H9 (cell line): Measurements from ENCODE around the gene ABHD4. TPM values are rescaled to one million over a fixed set of nuclear protein-coding genes. Genes with fewer than 3 reads are reported as not detected.
A peak's percentile ranks its signal among the peaks of the same experiment; 100 is the strongest.

Source experiments
- DNase-seq: peaks from one replicate; pipeline ENCODE4 v3.0.0-alpha.2; 2017
- H2AFZ ChIP-seq: one replicate; pipeline ENCODE4 v1.6.1; 2013; ENCODE audit warnings: mild to moderate bottlenecking, low read length, control low read depth, moderate library complexity
- H2AK5ac ChIP-seq: 2 replicates; pipeline ENCODE4 v1.6.1; 2013; ENCODE audit warnings: low read length, control low read depth, mixed read lengths; ENCODE audit not compliant: insufficient read length
- H2BK120ac ChIP-seq: one replicate; pipeline ENCODE4 v1.6.1; 2013; ENCODE audit warnings: low read depth, mild to moderate bottlenecking, low read length, control low read depth, inconsistent platforms; ENCODE audit not compliant: poor library complexity, severe bottlenecking
- H2BK12ac ChIP-seq: 2 replicates; pipeline ENCODE4 v1.6.1; 2013; ENCODE audit warnings: low read length, control low read depth, mixed read lengths, low read depth; ENCODE audit not compliant: insufficient read length
- H2BK15ac ChIP-seq: 2 replicates; pipeline ENCODE4 v1.6.1; 2013; ENCODE audit warnings: low read depth, low read length, control low read depth
- H2BK20ac ChIP-seq: one replicate; pipeline ENCODE4 v1.6.1; 2013; ENCODE audit warnings: low read depth, mild to moderate bottlenecking, low read length, control low read depth, inconsistent platforms; ENCODE audit not compliant: poor library complexity, severe bottlenecking
- H2BK5ac ChIP-seq: 2 replicates; pipeline ENCODE4 v1.6.1; 2013; ENCODE audit warnings: low read length, control low read depth, mixed read lengths; ENCODE audit not compliant: insufficient read length
- H3K14ac ChIP-seq: 2 replicates; pipeline ENCODE4 v1.6.1; 2013; ENCODE audit warnings: low read length, control low read depth; ENCODE audit not compliant: insufficient read depth
- H3K18ac ChIP-seq: 2 replicates; pipeline ENCODE4 v1.6.1; 2013; ENCODE audit warnings: low read depth, mild to moderate bottlenecking, mixed read lengths, low read length, control low read depth; ENCODE audit not compliant: insufficient read length
- H3K23ac ChIP-seq: 2 replicates; pipeline ENCODE4 v1.6.1; 2013; ENCODE audit warnings: low read length, control low read depth, mixed read lengths, low read depth; ENCODE audit not compliant: insufficient read length
- H3K23me2 ChIP-seq: 2 replicates; pipeline ENCODE4 v1.6.1; 2013; ENCODE audit warnings: low read depth, mild to moderate bottlenecking, mixed read lengths, low read length, control low read depth; ENCODE audit not compliant: insufficient read length, poor library complexity, severe bottlenecking
- H3K27ac ChIP-seq: 2 replicates; pipeline ENCODE4 v1.5.1; 2013; ENCODE audit warnings: low read length, control low read depth, mixed read lengths, low read depth; ENCODE audit not compliant: insufficient read length
- H3K27me3 ChIP-seq: 2 replicates; pipeline ENCODE4 v1.6.1; 2013; ENCODE audit warnings: low read length, control low read depth, inconsistent platforms; ENCODE audit not compliant: insufficient read depth
- H3K4ac ChIP-seq: 2 replicates; pipeline ENCODE4 v1.6.1; 2013; ENCODE audit warnings: low read depth, mild to moderate bottlenecking, control low read depth, inconsistent platforms, low read length, moderate library complexity
- H3K4me1 ChIP-seq: 2 replicates; pipeline ENCODE4 v1.6.1; 2013; ENCODE audit warnings: low read length, control low read depth, inconsistent platforms; ENCODE audit not compliant: insufficient read depth
- H3K4me2 ChIP-seq: 2 replicates; pipeline ENCODE4 v1.6.1; 2013; ENCODE audit warnings: low read length, control low read depth, mixed read lengths; ENCODE audit not compliant: insufficient read length, insufficient read depth
- H3K56ac ChIP-seq: 2 replicates; pipeline ENCODE4 v1.6.1; 2013; ENCODE audit warnings: low read depth, mild to moderate bottlenecking, mixed read lengths, low read length, control low read depth; ENCODE audit not compliant: insufficient read length
- H3K79me1 ChIP-seq: 2 replicates; pipeline ENCODE4 v1.6.1; 2013; ENCODE audit warnings: low read depth, mild to moderate bottlenecking, moderate library complexity, low read length, control low read depth, inconsistent platforms; ENCODE audit not compliant: insufficient read depth, poor library complexity, severe bottlenecking
- H3K79me2 ChIP-seq: 2 replicates; pipeline ENCODE4 v1.6.1; 2013; ENCODE audit warnings: low read length, control low read depth, inconsistent platforms; ENCODE audit not compliant: insufficient read depth
- H3K9ac ChIP-seq: 2 replicates; pipeline ENCODE4 v1.6.1; 2013; ENCODE audit warnings: low read length, control low read depth, mixed read lengths; ENCODE audit not compliant: insufficient read length; ENCODE audit errors: extremely low read depth
- H3K9me3 ChIP-seq: one replicate; pipeline ENCODE4 v1.6.1; 2013; ENCODE audit warnings: low read depth, low read length, inconsistent platforms; ENCODE audit not compliant: control insufficient read depth
- H3T11ph ChIP-seq: one replicate; pipeline ENCODE4 v1.6.1; 2013; ENCODE audit warnings: mild to moderate bottlenecking, low read length, control low read depth, inconsistent platforms
- H4K20me1 ChIP-seq: one replicate; pipeline ENCODE4 v1.6.1; 2013; ENCODE audit not compliant: control insufficient read depth, insufficient read length, insufficient read depth
- H4K5ac ChIP-seq: 2 replicates; pipeline ENCODE4 v1.6.1; 2013; ENCODE audit warnings: low read depth, mild to moderate bottlenecking, mixed read lengths, low read length, control low read depth; ENCODE audit not compliant: insufficient read length
- H4K8ac ChIP-seq: replicated peaks from 2 replicates; pipeline ENCODE4 v1.6.1; 2013; ENCODE audit warnings: low read length, control low read depth, mixed read lengths, low read depth; ENCODE audit not compliant: insufficient read length
- H4K91ac ChIP-seq: 2 replicates; pipeline ENCODE4 v1.6.1; 2013; ENCODE audit warnings: low read depth, mild to moderate bottlenecking, moderate library complexity, mixed read lengths, low read length, control low read depth; ENCODE audit not compliant: insufficient read length
- H3K27ac Mint-ChIP-seq, 3 experiments: 2 replicates in 2 of 3; 3 replicates in 1 of 3; pipeline ENCODE4 v1.8.0; 2020 to 2021; ENCODE audit warnings: mixed read lengths in 3 of 3, mild to moderate bottlenecking in 1 of 3, moderate library complexity in 1 of 3
- H3K27me3 Mint-ChIP-seq: 2 replicates; pipeline ENCODE4 v1.8.0; 2021; ENCODE audit warnings: low read depth, mild to moderate bottlenecking, moderate library complexity, mixed read lengths
- H3K36me3 Mint-ChIP-seq, 3 experiments: 2 replicates in 2 of 3; 3 replicates in 1 of 3; pipeline ENCODE4 v1.8.0; 2020 to 2021; ENCODE audit warnings: low read depth in 3 of 3, mixed read lengths in 3 of 3; ENCODE audit not compliant: insufficient read depth in 1 of 3
- H3K4me1 Mint-ChIP-seq, 2 experiments: 2 replicates each; pipeline ENCODE4 v1.8.0; 2020; ENCODE audit warnings: mixed read lengths in 2 of 2
- H3K4me3 Mint-ChIP-seq, 2 experiments: 2 replicates in 1 of 2; 3 replicates in 1 of 2; pipeline ENCODE4 v1.8.0; 2020 to 2021; ENCODE audit warnings: mild to moderate bottlenecking in 2 of 2, mixed read lengths in 2 of 2, moderate library complexity in 1 of 2
- H3K9me3 Mint-ChIP-seq, 2 experiments: 2 replicates in 1 of 2; 3 replicates in 1 of 2; pipeline ENCODE4 v1.8.0; 2020; ENCODE audit warnings: mild to moderate bottlenecking in 2 of 2, mixed read lengths in 2 of 2, moderate library complexity in 1 of 2
- WGBS: extraction: QIAGEN DNeasy Blood & Tissue Kit; methylation state at CpG from one replicate; pipeline ENCODE4 v1.1.7; 2013; ENCODE audit warnings: missing lambda C conversion rate, low lambda C conversion rate, mixed read lengths; ENCODE audit not compliant: insufficient read length; ENCODE audit errors: extremely low coverage; 5-methylcytosine and 5-hydroxymethylcytosine counted together
- total RNA-seq: library from RNA; stranded (reverse); gene quantifications from 2 replicates; pipeline ENCODE4 v1.2.1, GENCODE V29; 2021
- TF ChIP-seq, protein P1 (sequence below): fragments of 200-600 bp; sonication (generic); conservative IDR thresholded peaks from 3 replicates; pipeline ENCODE4 v1.8.0; 2021; ENCODE audit warnings: antibody characterized with exemption, mild to moderate bottlenecking

ABHD4 gene
- total RNA-seq, 1 experiment from 2014 or later, result 21.8 TPM

DNA sequence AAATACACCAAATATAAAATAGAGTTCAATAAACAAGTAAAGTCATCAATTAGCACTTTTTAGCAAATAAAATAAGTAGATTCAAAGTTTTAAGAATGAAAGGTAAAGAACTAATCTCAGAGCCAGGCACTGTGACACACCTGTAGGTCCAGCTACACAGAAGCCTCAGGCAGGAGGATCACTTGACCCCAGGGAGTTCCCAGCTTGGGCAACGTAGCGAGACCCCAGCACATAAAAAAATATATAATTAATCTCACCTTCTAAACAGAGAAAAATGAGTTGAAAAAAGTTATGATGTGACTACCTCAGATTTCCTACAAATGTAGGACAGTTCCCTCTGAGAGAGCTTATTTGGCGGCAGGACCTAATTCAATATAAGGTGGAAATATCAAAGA, 28.4 kb upstream of the ABHD4 start:
- Histone ChIP-seq H2BK120ac (no peak overlapping the region), H3K27ac (no peak overlapping the region), H4K8ac (no peak overlapping the region), H4K91ac (no peak overlapping the region), H2BK12ac (no peak overlapping the region), H2BK15ac (no peak overlapping the region), H4K5ac (no peak overlapping the region), H3K9ac (no peak overlapping the region), H2BK20ac (no peak overlapping the region), H2AK5ac (no peak overlapping the region), H3K9me3 (no peaks in the 10 kb centered on the region), H4K20me1 (no peaks in the 10 kb centered on the region), H3K4me1 (no peaks in the 10 kb centered on the region), H2BK5ac (no peak overlapping the region), H3K23ac (no peak overlapping the region), H3K79me2 (no peaks in the 10 kb centered on the region), H3K4ac (no peak overlapping the region), H3K18ac (no peak overlapping the region), H3K79me1 (peaks cover 2% of the 10 kb centered on the region), H3K4me2 (no peak overlapping the region), H3K27me3 (no peaks in the 10 kb centered on the region), H3K56ac (no peak overlapping the region), H3T11ph (no peak overlapping the region), H3K23me2 (no peaks in the 10 kb centered on the region), H3K14ac (no peak overlapping the region), H2AFZ (no peak overlapping the region)
- WGBS, result no CpG with 5 or more reads among the region's 3 CpGs
- Mint-ChIP-seq H3K4me3 (no peak overlapping the region), H3K36me3 (peaks cover 26 to 59% (median 50%) of the 10 kb centered on the region in 3 experiments; a peak in 6 of 7 replicates), H3K9me3 (no peaks in the 10 kb centered on the region), H3K27me3 (no peaks in the 10 kb centered on the region), H3K27ac (peak overlapping the region in 2 of 3 experiments; percentile 13 to 97; a peak in 3 of 7 replicates), H3K4me1 (peaks cover 12 to 15% of the 10 kb centered on the region in 2 experiments)
- no peak for DNase-seq
- TF ChIP-seq, protein P1, sequence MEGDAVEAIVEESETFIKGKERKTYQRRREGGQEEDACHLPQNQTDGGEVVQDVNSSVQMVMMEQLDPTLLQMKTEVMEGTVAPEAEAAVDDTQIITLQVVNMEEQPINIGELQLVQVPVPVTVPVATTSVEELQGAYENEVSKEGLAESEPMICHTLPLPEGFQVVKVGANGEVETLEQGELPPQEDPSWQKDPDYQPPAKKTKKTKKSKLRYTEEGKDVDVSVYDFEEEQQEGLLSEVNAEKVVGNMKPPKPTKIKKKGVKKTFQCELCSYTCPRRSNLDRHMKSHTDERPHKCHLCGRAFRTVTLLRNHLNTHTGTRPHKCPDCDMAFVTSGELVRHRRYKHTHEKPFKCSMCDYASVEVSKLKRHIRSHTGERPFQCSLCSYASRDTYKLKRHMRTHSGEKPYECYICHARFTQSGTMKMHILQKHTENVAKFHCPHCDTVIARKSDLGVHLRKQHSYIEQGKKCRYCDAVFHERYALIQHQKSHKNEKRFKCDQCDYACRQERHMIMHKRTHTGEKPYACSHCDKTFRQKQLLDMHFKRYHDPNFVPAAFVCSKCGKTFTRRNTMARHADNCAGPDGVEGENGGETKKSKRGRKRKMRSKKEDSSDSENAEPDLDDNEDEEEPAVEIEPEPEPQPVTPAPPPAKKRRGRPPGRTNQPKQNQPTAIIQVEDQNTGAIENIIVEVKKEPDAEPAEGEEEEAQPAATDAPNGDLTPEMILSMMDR, result no peak
